OCI-LY1 (cell line): ENCODE measurements around the gene IRF2BP1.

Experiments
- H2AFZ ChIP-seq: fragments of 200-600 bp; sonication (generic), shearing (Covaris generic); 2 replicates; pipeline ENCODE4 v1.6.0; 2014; ENCODE audit warnings: antibody characterized with exemption, mild to moderate bottlenecking, low read length
- H3F3A ChIP-seq: fragments of 200-600 bp; sonication (generic), shearing (Covaris generic); 2 replicates; pipeline ENCODE4 v1.6.0; 2014; ENCODE audit warnings: mild to moderate bottlenecking, antibody characterized with exemption, low read length, moderate library complexity; ENCODE audit not compliant: insufficient read depth
- H3K27ac ChIP-seq: fragments of 200-600 bp; sonication (generic); 2 replicates; pipeline ENCODE4 v1.5.1; 2014; ENCODE audit warnings: low read length, mixed run types, mild to moderate bottlenecking, low read depth; ENCODE audit not compliant: poor library complexity, severe bottlenecking
- H3K27me3 ChIP-seq: fragments of 200-600 bp; sonication (generic); 2 replicates; pipeline ENCODE4 v1.6.0; 2014; ENCODE audit warnings: antibody characterized with exemption, mild to moderate bottlenecking, low read length, moderate library complexity; ENCODE audit not compliant: insufficient read depth
- H3K36me3 ChIP-seq: fragments of 200-600 bp; sonication (generic); 2 replicates; pipeline ENCODE4 v1.6.1; 2014; ENCODE audit warnings: mild to moderate bottlenecking, antibody characterized with exemption, low read length, moderate library complexity, mixed read lengths; ENCODE audit not compliant: insufficient read depth
- H3K4me1 ChIP-seq: fragments of 200-600 bp; sonication (generic); 2 replicates; pipeline ENCODE4 v1.5.1; 2014; ENCODE audit warnings: mild to moderate bottlenecking, low read length, moderate library complexity; ENCODE audit not compliant: insufficient read depth, severe bottlenecking
- H3K4me2 ChIP-seq: fragments of 200-600 bp; sonication (generic), shearing (Covaris generic); 2 replicates; pipeline ENCODE4 v1.6.1; 2014; ENCODE audit warnings: low read length
- H3K4me3 ChIP-seq: fragments of 200-600 bp; sonication (generic); 2 replicates; pipeline ENCODE4 v1.5.1; 2014; ENCODE audit warnings: low read length, low read depth, mild to moderate bottlenecking, mixed read lengths; ENCODE audit not compliant: poor library complexity, severe bottlenecking
- H3K79me2 ChIP-seq: fragments of 200-600 bp; shearing (Covaris generic); 2 replicates; pipeline ENCODE4 v1.6.1; 2016; ENCODE audit warnings: mixed run types, low read length, mixed read lengths; ENCODE audit not compliant: insufficient read depth
- H3K9ac ChIP-seq: fragments of 200-600 bp; sonication (generic), shearing (Covaris generic); 2 replicates; pipeline ENCODE4 v1.6.1; 2014; ENCODE audit warnings: mild to moderate bottlenecking, low read length, mixed read lengths
- H3K9me2 ChIP-seq: fragments of 200-600 bp; sonication (generic), shearing (Covaris generic); 2 replicates; pipeline ENCODE4 v1.6.1; 2014; ENCODE audit warnings: low read depth, mild to moderate bottlenecking, low read length, mixed read lengths
- H3K9me3 ChIP-seq: fragments of 200-600 bp; shearing (Covaris generic); 2 replicates; pipeline ENCODE4 v1.6.1; 2014; ENCODE audit warnings: low read length, mixed read lengths
- H4K20me1 ChIP-seq: fragments of 200-600 bp; sonication (generic), shearing (Covaris generic); 2 replicates; pipeline ENCODE4 v1.6.0; 2016; ENCODE audit warnings: mild to moderate bottlenecking, low read length; ENCODE audit not compliant: insufficient read depth
- EZH2 ChIP-seq: fragments of 200-600 bp; sonication (generic), shearing (Covaris generic); IDR thresholded peaks from 2 replicates; pipeline ENCODE4 v1.8.0; 2017; ENCODE audit warnings: borderline replicate concordance, mixed run types, mild to moderate bottlenecking, antibody characterized with exemption, low read length, moderate library complexity, mixed read lengths
- TF ChIP-seq, protein P1 (sequence below): fragments of 200-600 bp; sonication (generic), shearing (Covaris generic); IDR thresholded peaks from 2 replicates; pipeline ENCODE4 v1.5.1; 2017; ENCODE audit warnings: mild to moderate bottlenecking, antibody characterized with exemption, low read length, moderate library complexity, mixed read lengths

The IRF2BP1 gene

DNA sequence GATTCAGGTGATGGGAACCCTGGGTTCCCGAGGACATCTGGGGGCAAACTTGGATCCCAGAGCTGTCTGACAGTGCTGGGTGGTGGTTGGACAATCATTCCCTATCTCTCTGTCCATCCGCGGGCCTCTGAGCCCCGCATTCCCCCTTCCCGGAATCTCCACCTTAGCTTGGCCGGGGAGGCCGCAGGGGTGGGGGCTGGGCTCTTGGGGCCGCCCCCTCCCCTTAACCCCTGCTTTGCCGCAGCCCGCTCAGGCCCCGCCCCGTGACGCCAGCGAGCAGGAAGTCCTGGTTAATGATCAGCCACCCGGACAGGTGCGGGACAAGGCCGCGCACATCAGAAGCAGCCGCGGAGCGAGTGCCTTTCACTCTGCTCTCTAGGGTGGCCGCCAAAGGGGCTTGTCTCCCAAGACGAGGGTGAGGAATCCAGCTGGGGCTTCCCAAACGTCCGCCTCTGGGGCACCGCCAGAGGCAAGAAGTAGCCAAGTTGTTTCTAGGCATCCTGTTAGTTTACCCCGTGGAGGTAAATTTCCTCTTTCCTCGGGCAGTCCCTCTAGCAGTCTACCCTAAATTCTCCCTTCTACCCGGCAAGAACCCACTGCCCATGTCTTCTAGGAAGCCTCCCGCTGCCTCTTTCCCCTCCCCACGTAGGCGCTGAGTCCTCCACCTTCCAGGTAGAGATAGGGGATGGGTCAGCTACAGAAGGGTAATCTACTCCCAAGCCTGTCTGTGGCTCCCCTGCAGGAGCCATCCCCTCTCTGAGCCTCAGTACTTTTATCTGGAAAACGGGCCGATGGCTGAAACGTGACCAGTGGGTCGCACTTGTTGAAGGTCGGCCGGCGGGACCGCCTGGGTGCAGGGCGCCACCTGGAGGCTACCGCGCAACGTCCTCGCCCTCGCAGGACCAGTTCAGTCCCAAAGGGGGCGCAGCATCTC, 3.0 kb downstream of the IRF2BP1 start:
- TF ChIP-seq, protein P1, sequence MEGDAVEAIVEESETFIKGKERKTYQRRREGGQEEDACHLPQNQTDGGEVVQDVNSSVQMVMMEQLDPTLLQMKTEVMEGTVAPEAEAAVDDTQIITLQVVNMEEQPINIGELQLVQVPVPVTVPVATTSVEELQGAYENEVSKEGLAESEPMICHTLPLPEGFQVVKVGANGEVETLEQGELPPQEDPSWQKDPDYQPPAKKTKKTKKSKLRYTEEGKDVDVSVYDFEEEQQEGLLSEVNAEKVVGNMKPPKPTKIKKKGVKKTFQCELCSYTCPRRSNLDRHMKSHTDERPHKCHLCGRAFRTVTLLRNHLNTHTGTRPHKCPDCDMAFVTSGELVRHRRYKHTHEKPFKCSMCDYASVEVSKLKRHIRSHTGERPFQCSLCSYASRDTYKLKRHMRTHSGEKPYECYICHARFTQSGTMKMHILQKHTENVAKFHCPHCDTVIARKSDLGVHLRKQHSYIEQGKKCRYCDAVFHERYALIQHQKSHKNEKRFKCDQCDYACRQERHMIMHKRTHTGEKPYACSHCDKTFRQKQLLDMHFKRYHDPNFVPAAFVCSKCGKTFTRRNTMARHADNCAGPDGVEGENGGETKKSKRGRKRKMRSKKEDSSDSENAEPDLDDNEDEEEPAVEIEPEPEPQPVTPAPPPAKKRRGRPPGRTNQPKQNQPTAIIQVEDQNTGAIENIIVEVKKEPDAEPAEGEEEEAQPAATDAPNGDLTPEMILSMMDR: peak; percentile 100
- TF ChIP-seq EZH2: no peak
- Histone ChIP-seq H3K79me2 (no peaks in the 10 kb centered on the region), H3F3A (no peaks in the 10 kb centered on the region), H3K27me3 (no peaks in the 10 kb centered on the region), H3K27ac (peak overlapping the region; percentile 18), H3K4me1 (peaks cover 41% of the 10 kb centered on the region), H3K9me2 (no peaks in the 10 kb centered on the region), H3K36me3 (no peaks in the 10 kb centered on the region), H3K4me3 (peak overlapping the region; percentile 83), H4K20me1 (no peaks in the 10 kb centered on the region), H3K4me2 (peak overlapping the region; percentile 99), H3K9ac (peak overlapping the region; percentile 94), H2AFZ (no peak overlapping the region), H3K9me3 (no peaks in the 10 kb centered on the region)

DNA sequence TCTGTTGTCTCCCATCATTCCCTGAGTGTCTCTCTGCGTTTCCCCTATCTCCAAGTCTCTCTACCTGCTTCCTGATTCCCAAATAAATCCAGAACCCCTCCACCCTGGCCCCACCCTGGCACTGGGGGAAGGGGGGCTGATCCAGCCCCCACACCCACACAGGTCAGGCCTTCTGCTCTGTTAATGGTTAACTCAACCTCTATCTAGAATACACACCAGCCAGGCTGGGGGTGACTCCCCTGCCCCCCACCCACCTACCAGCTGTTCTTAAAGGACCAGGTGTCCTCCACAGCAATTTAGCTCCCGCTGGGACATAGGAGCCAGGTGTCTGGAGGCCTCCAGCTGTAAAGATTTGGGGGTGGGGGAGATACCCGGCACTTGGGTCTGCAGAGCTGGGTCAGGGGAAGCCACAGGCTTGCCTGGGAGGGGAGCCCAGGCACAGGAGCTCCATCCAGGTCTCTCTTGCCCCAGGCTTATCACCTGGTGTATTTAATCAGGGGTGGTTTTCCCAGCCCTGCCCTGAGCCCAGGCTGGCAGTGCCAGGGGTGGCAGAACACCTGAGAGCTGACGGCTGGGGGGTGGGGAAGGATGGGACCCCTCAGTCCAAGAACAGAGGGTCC, 3.9 kb downstream of the IRF2BP1 start:
- no peaks in the 10 kb centered on the region for H3F3A ChIP-seq
- H2AFZ ChIP-seq: no peak overlapping the region
- no peaks in the 10 kb centered on the region for H3K79me2 ChIP-seq
- H3K4me3 ChIP-seq: no peak overlapping the region
- no peaks in the 10 kb centered on the region for H3K36me3 ChIP-seq
- no peaks in the 10 kb centered on the region for H4K20me1 ChIP-seq
- no peaks in the 10 kb centered on the region for H3K9me3 ChIP-seq
- H3K4me1 ChIP-seq: peaks cover 35% of the 10 kb centered on the region
- no peak overlapping the region for H3K9ac ChIP-seq
- H3K9me2 ChIP-seq: no peaks in the 10 kb centered on the region
- no peaks in the 10 kb centered on the region for H3K27me3 ChIP-seq
- TF ChIP-seq, protein P1: no peak
- TF ChIP-seq EZH2: no peak
- no peak overlapping the region for H3K27ac ChIP-seq
- H3K4me2 ChIP-seq: no peak overlapping the region

DNA sequence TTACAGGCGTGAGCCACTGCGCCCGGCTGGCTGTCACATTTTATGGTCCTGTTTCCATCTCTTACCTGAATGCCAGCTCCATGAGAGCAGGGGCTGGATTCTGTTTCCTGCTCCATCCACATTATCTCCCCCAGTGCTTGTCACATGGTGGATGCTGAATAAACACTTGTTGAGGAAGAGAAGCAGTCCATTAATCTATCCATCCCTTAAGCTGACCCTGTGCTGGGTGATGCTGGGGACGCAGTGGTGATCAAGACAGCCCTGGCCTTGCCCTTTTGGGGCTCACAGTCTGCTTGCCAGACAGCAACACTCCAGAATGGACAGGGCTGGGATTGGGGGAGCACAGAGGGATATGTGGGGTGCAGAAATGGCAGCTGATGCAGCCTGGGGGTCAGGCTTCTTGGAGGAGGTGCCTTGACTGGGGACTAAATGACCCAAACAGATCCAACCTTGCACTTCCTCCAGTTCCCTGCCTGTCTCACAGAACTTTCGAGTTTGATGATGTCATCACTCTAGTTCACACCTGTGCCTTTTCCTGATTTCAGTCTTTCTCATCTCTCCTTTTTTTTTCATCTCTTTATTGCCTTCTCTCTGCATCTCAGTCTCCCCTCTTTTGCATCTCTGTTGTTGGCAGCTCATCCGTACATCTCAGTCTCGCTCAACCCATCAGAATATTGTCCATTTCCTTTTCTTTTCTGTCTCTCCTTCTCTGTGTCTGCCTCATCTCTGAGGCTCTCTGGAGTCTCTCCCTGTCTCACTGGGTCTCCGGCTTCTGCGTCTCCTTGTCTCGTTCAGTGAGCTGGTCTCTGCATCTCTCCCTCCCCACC, 4.6 kb downstream of the IRF2BP1 start:
- Histone ChIP-seq H3K4me2 (no peak overlapping the region), H3K4me1 (peaks cover 34% of the 10 kb centered on the region), H3F3A (no peaks in the 10 kb centered on the region), H3K9me3 (no peaks in the 10 kb centered on the region), H3K36me3 (no peaks in the 10 kb centered on the region), H3K79me2 (no peaks in the 10 kb centered on the region), H4K20me1 (no peaks in the 10 kb centered on the region), H3K4me3 (no peak overlapping the region), H3K27me3 (no peaks in the 10 kb centered on the region), H3K9me2 (no peaks in the 10 kb centered on the region), H3K9ac (no peak overlapping the region), H3K27ac (no peak overlapping the region), H2AFZ (no peak overlapping the region)
- no peak for TF ChIP-seq EZH2
- TF ChIP-seq, protein P1: no peak
